Activated naive CD8-positive, alpha-beta T cell treated with anti-CD3 and anti-CD28 coated beads for 36 hours (primary cell): ENCODE data around the gene KRT7. TPM values are rescaled to one million over a fixed set of nuclear protein-coding genes. Genes with fewer than 3 reads are reported as not detected.
"Not testable (repeated sequence)": the region's sequence is repeated elsewhere in the genome, so short reads cannot be mapped to it uniquely, and the experiment has no call there.

Experiments used
- DNase-seq: peaks from one replicate; pipeline ENCODE4 v3.0.0; 2021
- H3K27ac Mint-ChIP-seq: one replicate; pipeline ENCODE4 v1.8.0; 2022; ENCODE audit warnings: mild to moderate bottlenecking, moderate library complexity, mixed read lengths
- H3K27me3 Mint-ChIP-seq: one replicate; pipeline ENCODE4 v1.8.0; 2022; ENCODE audit warnings: mild to moderate bottlenecking, mixed read lengths
- H3K36me3 Mint-ChIP-seq: one replicate; pipeline ENCODE4 v1.8.0; 2021; ENCODE audit warnings: mild to moderate bottlenecking, mixed read lengths
- H3K4me1 Mint-ChIP-seq: one replicate; pipeline ENCODE4 v1.8.0; 2021; ENCODE audit warnings: mixed read lengths
- H3K4me3 Mint-ChIP-seq: one replicate; pipeline ENCODE4 v1.8.0; 2022; ENCODE audit warnings: mild to moderate bottlenecking, moderate library complexity, mixed read lengths
- H3K9me3 Mint-ChIP-seq: one replicate; pipeline ENCODE4 v1.8.0; 2022; ENCODE audit warnings: mixed read lengths
- total RNA-seq, 2 experiments: library from RNA; stranded (reverse); gene quantifications; one replicate each; pipeline ENCODE4 v1.2.3, GENCODE V29; 2021

The KRT7 gene
- total RNA-seq, 2 experiments from 2014 or later = 2.4 to 6.5 TPM

- H3K27me3 Mint-ChIP-seq = peaks cover 42% of the 10 kb centered on the region
- H3K4me3 Mint-ChIP-seq = no peak overlapping the region
- no peaks in the 10 kb centered on the region for H3K9me3 Mint-ChIP-seq
- H3K27ac Mint-ChIP-seq = no peak overlapping the region
- H3K36me3 Mint-ChIP-seq = peaks cover 2% of the 10 kb centered on the region
- DNase-seq = no peak
- H3K4me1 Mint-ChIP-seq = peaks cover 24% of the 10 kb centered on the region
These were observed 16.5 kb downstream of the KRT7 start for GRCh38 chr12:52249511-52250047.

- Mint-ChIP-seq H3K4me1 (peaks cover 20% of the 10 kb centered on the region), H3K9me3 (no peaks in the 10 kb centered on the region), H3K4me3 (no peak overlapping the region), H3K27ac (no peak overlapping the region), H3K36me3 (peaks cover 2% of the 10 kb centered on the region), H3K27me3 (peaks cover 49% of the 10 kb centered on the region)
- DNase-seq = no peak
These were observed 17.3 kb downstream of the KRT7 start for GRCh38 chr12:52250048-52250990.

- DNase-seq = no peak
- Mint-ChIP-seq H3K9me3 (no peaks in the 10 kb centered on the region), H3K36me3 (peaks cover 2% of the 10 kb centered on the region), H3K4me3 (no peak overlapping the region), H3K4me1 (peaks cover 15% of the 10 kb centered on the region), H3K27ac (no peak overlapping the region), H3K27me3 (peaks cover 61% of the 10 kb centered on the region)
These were observed 18.5 kb downstream of the KRT7 start for GRCh38 chr12:52251367-52252051.

- H3K27me3 Mint-ChIP-seq = peaks cover 67% of the 10 kb centered on the region
- not testable (repeated sequence) for H3K27ac Mint-ChIP-seq, H3K9me3 Mint-ChIP-seq, H3K4me3 Mint-ChIP-seq, H3K36me3 Mint-ChIP-seq, DNase-seq
- H3K4me1 Mint-ChIP-seq = peaks cover 13% of the 10 kb centered on the region
These were observed 19.2 kb downstream of the KRT7 start for GRCh38 chr12:52252175-52252615.

- Mint-ChIP-seq H3K4me3 (no peak overlapping the region), H3K9me3 (no peaks in the 10 kb centered on the region), H3K27me3 (peaks cover 67% of the 10 kb centered on the region), H3K36me3 (peaks cover 2% of the 10 kb centered on the region), H3K4me1 (peaks cover 12% of the 10 kb centered on the region), H3K27ac (no peak overlapping the region)
- DNase-seq = no peak
These were observed 19.8 kb downstream of the KRT7 start for GRCh38 chr12:52252728-52253343.

GRCh38 chr12:52253391-52254179 lies 20.5 kb downstream of the KRT7 start:
- Mint-ChIP-seq H3K4me3 (no peak overlapping the region), H3K4me1 (peaks cover 15% of the 10 kb centered on the region), H3K27ac (no peak overlapping the region), H3K9me3 (no peaks in the 10 kb centered on the region), H3K27me3 (peaks cover 65% of the 10 kb centered on the region), H3K36me3 (peaks cover 2% of the 10 kb centered on the region)
- no peak for DNase-seq

GRCh38 chr12:52254180-52254964 lies 21.3 kb downstream of the KRT7 start:
- H3K27ac Mint-ChIP-seq = no peak overlapping the region
- no peak overlapping the region for H3K4me3 Mint-ChIP-seq
- no peaks in the 10 kb centered on the region for H3K9me3 Mint-ChIP-seq
- H3K36me3 Mint-ChIP-seq = peaks cover 2% of the 10 kb centered on the region
- H3K4me1 Mint-ChIP-seq = peaks cover 15% of the 10 kb centered on the region
- H3K27me3 Mint-ChIP-seq = peaks cover 65% of the 10 kb centered on the region
- no peak for DNase-seq

GRCh38 chr12:52254965-52255751 lies 22.1 kb downstream of the KRT7 start:
- no peak for DNase-seq
- no peak overlapping the region for H3K27ac Mint-ChIP-seq
- peaks cover 64% of the 10 kb centered on the region for H3K27me3 Mint-ChIP-seq
- peaks cover 2% of the 10 kb centered on the region for H3K36me3 Mint-ChIP-seq
- H3K4me3 Mint-ChIP-seq = no peak overlapping the region
- no peaks in the 10 kb centered on the region for H3K9me3 Mint-ChIP-seq
- peaks cover 14% of the 10 kb centered on the region for H3K4me1 Mint-ChIP-seq

GRCh38 chr12:52255926-52256583 lies 23.0 kb downstream of the KRT7 start:
- H3K36me3 Mint-ChIP-seq = peaks cover 2% of the 10 kb centered on the region
- no peak overlapping the region for H3K4me3 Mint-ChIP-seq
- H3K27me3 Mint-ChIP-seq = peaks cover 67% of the 10 kb centered on the region
- H3K4me1 Mint-ChIP-seq = peaks cover 18% of the 10 kb centered on the region
- no peaks in the 10 kb centered on the region for H3K9me3 Mint-ChIP-seq
- no peak for DNase-seq
- H3K27ac Mint-ChIP-seq = no peak overlapping the region

GRCh38 chr12:52256584-52256935 lies 23.5 kb downstream of the KRT7 start:
- peaks cover 64% of the 10 kb centered on the region for H3K27me3 Mint-ChIP-seq
- DNase-seq = no peak
- no peaks in the 10 kb centered on the region for H3K9me3 Mint-ChIP-seq
- H3K36me3 Mint-ChIP-seq = peaks cover 2% of the 10 kb centered on the region
- no peak overlapping the region for H3K27ac Mint-ChIP-seq
- H3K4me1 Mint-ChIP-seq = peaks cover 14% of the 10 kb centered on the region
- no peak overlapping the region for H3K4me3 Mint-ChIP-seq

- Mint-ChIP-seq H3K4me1 (peaks cover 10% of the 10 kb centered on the region), H3K4me3 (no peak overlapping the region), H3K27ac (no peak overlapping the region), H3K27me3 (peaks cover 59% of the 10 kb centered on the region), H3K9me3 (no peaks in the 10 kb centered on the region), H3K36me3 (no peaks in the 10 kb centered on the region)
- no peak for DNase-seq
These were observed 24.1 kb downstream of the KRT7 start for GRCh38 chr12:52257074-52257551.

GRCh38 chr12:52257922-52258321 lies 24.9 kb downstream of the KRT7 start:
- H3K36me3 Mint-ChIP-seq, H3K4me3 Mint-ChIP-seq, H3K9me3 Mint-ChIP-seq, DNase-seq, H3K27ac Mint-ChIP-seq: not testable (repeated sequence)
- Mint-ChIP-seq H3K4me1 (peaks cover 10% of the 10 kb centered on the region), H3K27me3 (peaks cover 62% of the 10 kb centered on the region)
